Heart left ventricle (tissue), 13 donors: Measurements from ENCODE around the gene KLHDC10.

Experiments
- POLR2A ChIP-seq, 2 donors: fragments of 450-650 bp; IDR thresholded peaks; one replicate each; pipeline ENCODE4 v1.6.1; 2017; ENCODE audit warnings: antibody characterized with exemption in 2 of 2, mild to moderate bottlenecking in 2 of 2, moderate library complexity in 2 of 2
- TF ChIP-seq, protein P1 (sequence below), 12 donors: fragments of 200-600 bp; sonication (generic) in 4 of 12; IDR thresholded peaks; one replicate each; pipeline versions ENCODE4 v1.5.0 to v1.8.0; 2018 to 2022; ENCODE audit warnings: antibody characterized with exemption in 12 of 12, mild to moderate bottlenecking in 5 of 12
- donor health status: ischemic (EF 13 %, LVEDD 7.1; RV severe dilation, severe dysfunction).
- donor health status: DM: no; HTN: yes; CAD: no.
- donor health status: DM: no; HTN: no; CAD: no.
- donor health status: ischemic (EF 25% LVEDD 6.9; RV normal size, moderate dysfunction).
- donor health status: ischemic (EF 25% LVEDD 5.7; RV mildly dilated, moderate dysfunction).
- donor health status: ischemic (EF 35%, LVEDD 5.7; RV mildly dilated, moderate dysfunction).
- donor health status: nonischemic (EF 11% LVEDD 7.7; RV severe dilation, severe dysfunction).
- donor health status: DM: yes; HTN: yes; CAD: no.
- donor health status: PGD.
- donor health status: ischemic (EF 29% LVEDD 5.4; RV normal size, mild dysfunction).
- donor health status: nonischemic (EF 23%, LVEDD 6.1; RV moderate dilation, normal function).

DNA sequence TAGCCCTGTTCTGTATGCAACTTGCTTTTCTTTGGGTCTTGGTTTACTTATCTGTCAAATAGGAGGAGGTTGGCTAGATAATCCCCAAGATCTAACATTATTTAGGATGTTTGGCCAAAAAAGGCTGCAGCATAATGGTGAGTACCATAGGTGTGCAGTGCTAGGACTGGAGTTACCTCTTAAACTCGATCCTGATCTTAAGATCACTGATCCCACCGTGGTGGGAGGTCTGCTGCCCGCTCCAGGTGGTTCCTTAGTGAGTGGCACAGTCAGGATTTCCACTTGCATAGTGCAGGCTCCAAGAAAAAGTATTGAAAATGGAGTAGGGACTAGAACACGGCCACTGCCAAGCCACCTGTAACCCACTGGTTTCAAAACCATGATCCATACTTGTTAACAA is 66.9 kb downstream of the KLHDC10 start:
- TF ChIP-seq, protein P1, sequence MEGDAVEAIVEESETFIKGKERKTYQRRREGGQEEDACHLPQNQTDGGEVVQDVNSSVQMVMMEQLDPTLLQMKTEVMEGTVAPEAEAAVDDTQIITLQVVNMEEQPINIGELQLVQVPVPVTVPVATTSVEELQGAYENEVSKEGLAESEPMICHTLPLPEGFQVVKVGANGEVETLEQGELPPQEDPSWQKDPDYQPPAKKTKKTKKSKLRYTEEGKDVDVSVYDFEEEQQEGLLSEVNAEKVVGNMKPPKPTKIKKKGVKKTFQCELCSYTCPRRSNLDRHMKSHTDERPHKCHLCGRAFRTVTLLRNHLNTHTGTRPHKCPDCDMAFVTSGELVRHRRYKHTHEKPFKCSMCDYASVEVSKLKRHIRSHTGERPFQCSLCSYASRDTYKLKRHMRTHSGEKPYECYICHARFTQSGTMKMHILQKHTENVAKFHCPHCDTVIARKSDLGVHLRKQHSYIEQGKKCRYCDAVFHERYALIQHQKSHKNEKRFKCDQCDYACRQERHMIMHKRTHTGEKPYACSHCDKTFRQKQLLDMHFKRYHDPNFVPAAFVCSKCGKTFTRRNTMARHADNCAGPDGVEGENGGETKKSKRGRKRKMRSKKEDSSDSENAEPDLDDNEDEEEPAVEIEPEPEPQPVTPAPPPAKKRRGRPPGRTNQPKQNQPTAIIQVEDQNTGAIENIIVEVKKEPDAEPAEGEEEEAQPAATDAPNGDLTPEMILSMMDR (IDR thresholded peaks at IDR 0.05), result no peak
- TF ChIP-seq POLR2A (IDR thresholded peaks at IDR 0.05), result no peak
